ENCODE data around the gene RAP1GAP2. TPM values are rescaled to one million over a fixed set of nuclear protein-coding genes. Genes with fewer than 3 reads are reported as not detected.

RAP1GAP2 gene
- total RNA-seq, 4 donors from 2014 or later = 7.4 to 13.1 (median 10.7) TPM

DNA sequence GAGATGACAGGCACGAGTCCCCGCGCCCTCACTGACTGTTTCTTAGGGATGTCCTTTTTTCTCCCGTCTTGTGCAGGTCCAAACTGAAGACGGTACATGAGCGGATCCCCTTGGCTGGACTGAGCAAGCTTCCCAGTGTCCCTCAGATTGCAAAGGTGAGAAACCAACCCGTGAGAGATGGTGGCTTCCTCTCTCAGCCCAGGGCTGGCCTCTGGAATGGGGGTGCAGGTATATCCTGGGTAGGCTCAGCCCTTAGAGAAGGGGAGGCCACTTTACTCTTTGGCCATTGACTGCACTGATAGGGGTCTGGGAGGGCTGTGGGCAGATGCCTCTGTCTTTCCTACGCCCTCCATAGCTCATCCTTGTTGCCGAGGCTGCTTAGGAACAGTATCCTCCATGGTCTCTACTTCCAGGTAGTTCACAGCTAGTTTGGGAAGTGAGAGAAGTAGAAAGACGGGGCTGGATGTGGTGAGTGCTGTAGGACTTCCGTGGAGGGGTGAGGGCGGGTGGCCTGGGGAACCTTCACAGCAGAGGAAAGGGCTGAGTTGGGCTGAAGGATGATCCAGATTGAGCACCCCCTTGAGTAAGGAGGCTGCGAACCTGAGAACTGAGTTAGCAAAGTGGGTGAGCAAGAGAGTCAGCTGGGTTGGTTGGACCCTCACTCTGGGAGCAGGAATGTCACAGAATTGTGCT, 184.1 kb downstream of the RAP1GAP2 start:
- peaks cover 0 to 31% (median 5%) of the 10 kb centered on the region in 4 donors for H3K36me3 ChIP-seq
- peak; percentile 68 for DNase-seq (ENCODE audit: extremely low spot score)
- no peak overlapping the region for H3K4me3 ChIP-seq
- no peaks in the 10 kb centered on the region for H3K27me3 ChIP-seq
- H3K27ac ChIP-seq (replicated peaks in 1 of 4) = no peak overlapping the region
- intact Hi-C loops (cut with DNase I) = no loop called here
- WGBS = 94% methylated on average over 13 of the region's 13 CpGs
- TF ChIP-seq POLR2AphosphoS5 (IDR thresholded peaks at IDR 0.05) (no peak), POLR2A (IDR thresholded peaks at IDR 0.05; ENCODE audit: low read depth) (no peak), EP300 (IDR thresholded peaks at IDR 0.05) (no peak)
- TF ChIP-seq, protein P1, sequence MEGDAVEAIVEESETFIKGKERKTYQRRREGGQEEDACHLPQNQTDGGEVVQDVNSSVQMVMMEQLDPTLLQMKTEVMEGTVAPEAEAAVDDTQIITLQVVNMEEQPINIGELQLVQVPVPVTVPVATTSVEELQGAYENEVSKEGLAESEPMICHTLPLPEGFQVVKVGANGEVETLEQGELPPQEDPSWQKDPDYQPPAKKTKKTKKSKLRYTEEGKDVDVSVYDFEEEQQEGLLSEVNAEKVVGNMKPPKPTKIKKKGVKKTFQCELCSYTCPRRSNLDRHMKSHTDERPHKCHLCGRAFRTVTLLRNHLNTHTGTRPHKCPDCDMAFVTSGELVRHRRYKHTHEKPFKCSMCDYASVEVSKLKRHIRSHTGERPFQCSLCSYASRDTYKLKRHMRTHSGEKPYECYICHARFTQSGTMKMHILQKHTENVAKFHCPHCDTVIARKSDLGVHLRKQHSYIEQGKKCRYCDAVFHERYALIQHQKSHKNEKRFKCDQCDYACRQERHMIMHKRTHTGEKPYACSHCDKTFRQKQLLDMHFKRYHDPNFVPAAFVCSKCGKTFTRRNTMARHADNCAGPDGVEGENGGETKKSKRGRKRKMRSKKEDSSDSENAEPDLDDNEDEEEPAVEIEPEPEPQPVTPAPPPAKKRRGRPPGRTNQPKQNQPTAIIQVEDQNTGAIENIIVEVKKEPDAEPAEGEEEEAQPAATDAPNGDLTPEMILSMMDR (IDR thresholded peaks at IDR 0.05) = no peak
- peaks cover 4 to 26% (median 18%) of the 10 kb centered on the region in 4 donors for H3K4me1 ChIP-seq
- H3K9me3 ChIP-seq = no peaks in the 10 kb centered on the region

DNA sequence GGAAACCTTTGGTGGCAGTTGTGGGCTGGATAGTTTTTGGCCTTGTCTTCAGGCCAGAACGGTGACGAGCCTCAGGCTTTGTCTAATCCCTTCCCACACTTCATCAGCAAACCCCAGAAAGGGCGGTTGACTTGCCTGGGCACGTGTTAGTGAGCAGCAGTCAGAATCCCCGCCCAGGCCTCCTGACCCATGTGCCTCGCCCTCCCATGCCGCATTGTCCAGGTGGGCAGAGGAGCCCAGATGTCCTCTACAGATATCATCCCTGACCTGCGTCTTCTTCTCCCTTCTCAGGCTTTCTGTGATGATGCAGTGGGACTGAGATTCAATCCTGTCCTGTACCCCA, 184.6 kb downstream of the RAP1GAP2 start:
- Histone ChIP-seq H3K4me3 (no peak overlapping the region), H3K27ac (replicated peaks in 1 of 4) (no peak overlapping the region), H3K4me1 (peaks cover 4 to 25% (median 17%) of the 10 kb centered on the region in 4 donors), H3K36me3 (peaks cover 0 to 34% (median 8%) of the 10 kb centered on the region in 4 donors), H3K9me3 (no peaks in the 10 kb centered on the region), H3K27me3 (no peaks in the 10 kb centered on the region)
- TF ChIP-seq POLR2A (IDR thresholded peaks at IDR 0.05; ENCODE audit: low read depth) (no peak), EP300 (IDR thresholded peaks at IDR 0.05) (no peak), POLR2AphosphoS5 (IDR thresholded peaks at IDR 0.05) (no peak)
- TF ChIP-seq, protein P1 (IDR thresholded peaks at IDR 0.05) = no peak
- DNase-seq (ENCODE audit: extremely low spot score) = no peak
- intact Hi-C loops (cut with DNase I) = no loop called here
- WGBS = 94% methylated on average over 8 of the region's 8 CpGs

DNA sequence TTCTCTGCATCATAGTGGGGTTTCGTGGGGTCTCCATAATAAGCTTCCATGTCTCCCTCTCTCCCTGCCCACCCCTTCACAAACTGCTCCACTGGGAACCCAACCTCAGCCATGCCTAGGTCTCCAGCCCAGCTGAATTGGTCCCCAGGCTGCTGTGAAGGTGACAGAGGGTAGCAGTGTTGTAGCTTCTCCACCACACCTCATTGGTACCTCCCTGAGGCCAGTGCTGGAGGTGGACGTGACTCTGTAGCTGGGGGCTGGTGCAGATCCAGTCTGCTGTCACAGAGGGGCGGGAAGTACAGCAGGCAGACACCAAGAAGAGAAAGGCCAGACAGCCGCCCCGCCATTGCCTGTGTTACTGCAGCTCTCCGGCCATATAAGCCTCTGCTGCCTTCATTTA, 185.1 kb downstream of the RAP1GAP2 start:
- H3K4me3 ChIP-seq = no peak overlapping the region
- intact Hi-C loops (cut with DNase I) = no loop called here
- no peaks in the 10 kb centered on the region for H3K27me3 ChIP-seq
- TF ChIP-seq POLR2A (IDR thresholded peaks at IDR 0.05; ENCODE audit: low read depth) = no peak
- TF ChIP-seq, protein P1 (IDR thresholded peaks at IDR 0.05) = no peak
- no peak for TF ChIP-seq POLR2AphosphoS5 (IDR thresholded peaks at IDR 0.05)
- TF ChIP-seq EP300 (IDR thresholded peaks at IDR 0.05) = no peak
- peaks cover 4 to 21% (median 16%) of the 10 kb centered on the region in 4 donors for H3K4me1 ChIP-seq
- DNase-seq (ENCODE audit: extremely low spot score) = no peak
- H3K36me3 ChIP-seq = peaks cover 0 to 34% (median 8%) of the 10 kb centered on the region in 4 donors
- WGBS = 100% methylated on average over 6 of the region's 6 CpGs
- no peaks in the 10 kb centered on the region for H3K9me3 ChIP-seq
- H3K27ac ChIP-seq (replicated peaks in 1 of 4) = peak overlapping the region in 1 of 4 donors; percentile 61

DNA sequence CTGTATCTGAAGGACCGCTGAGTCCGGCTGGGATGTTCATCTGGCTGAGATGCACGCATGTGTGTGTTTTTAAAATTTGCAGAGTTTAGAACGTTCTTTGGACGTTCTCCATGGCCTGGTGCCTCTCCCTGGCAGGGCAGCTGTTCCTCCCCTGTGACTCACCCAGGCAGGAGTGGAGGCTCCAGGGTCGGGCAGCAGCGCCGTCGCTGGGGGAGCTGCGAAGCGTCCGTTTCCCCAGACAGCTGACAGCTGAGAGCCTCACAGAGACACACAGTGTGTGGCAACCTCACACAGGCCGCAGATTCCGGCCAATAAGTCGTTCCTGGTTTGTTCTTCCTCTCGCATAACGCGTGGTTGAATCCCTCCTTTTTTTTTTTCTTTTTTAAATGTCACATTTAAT, 186.6 kb downstream of the RAP1GAP2 start:
- H3K36me3 ChIP-seq = peaks cover 0 to 34% (median 8%) of the 10 kb centered on the region in 4 donors
- no peak overlapping the region for H3K4me3 ChIP-seq
- peak overlapping the region; percentile 56 to 65 (median 60) for H3K27ac ChIP-seq (replicated peaks in 1 of 4)

More for the DNA sequence above, 186.6 kb downstream of the RAP1GAP2 start:
- TF ChIP-seq POLR2A (IDR thresholded peaks at IDR 0.05; ENCODE audit: low read depth) (no peak), POLR2AphosphoS5 (IDR thresholded peaks at IDR 0.05) (peak; percentile 73 to 85)
- TF ChIP-seq, protein P1 (IDR thresholded peaks at IDR 0.05) = peak; percentile 17 to 46 (median 26)
- intact Hi-C loops (cut with DNase I) = no loop called here
- H3K9me3 ChIP-seq = no peaks in the 10 kb centered on the region
- no peak for DNase-seq (ENCODE audit: extremely low spot score)
- no peaks in the 10 kb centered on the region for H3K27me3 ChIP-seq
- peaks cover 4 to 21% (median 16%) of the 10 kb centered on the region in 4 donors for H3K4me1 ChIP-seq
- 51% methylated on average over 12 of the region's 18 CpGs for WGBS

All from esophagus muscularis mucosa (tissue), 4 donors.